Muscle layer of colon (tissue), 2 donors: ENCODE results near the gene TNRC6B.
"Not testable (repeated sequence)": the region's sequence is repeated elsewhere in the genome, so short reads cannot be mapped to it uniquely, and the experiment has no call there.

Experiments used
- H3K27ac ChIP-seq: one replicate; pipeline ENCODE4 v1.7.0; 2013; ENCODE audit warnings: low read depth, mild to moderate bottlenecking, low read length, moderate library complexity
- H3K27me3 ChIP-seq, 2 donors: one replicate each; pipeline ENCODE4 v1.7.0; 2013; ENCODE audit warnings: low read length in 2 of 2, mild to moderate bottlenecking in 2 of 2; ENCODE audit not compliant: insufficient read depth in 2 of 2, control insufficient read depth in 1 of 2
- H3K36me3 ChIP-seq: one replicate; pipeline ENCODE4 v1.7.0; 2013; ENCODE audit warnings: mild to moderate bottlenecking, low read length; ENCODE audit not compliant: insufficient read depth
- H3K4me1 ChIP-seq: one replicate; pipeline ENCODE4 v1.7.0; 2013; ENCODE audit warnings: mild to moderate bottlenecking, low read length; ENCODE audit not compliant: insufficient read depth
- H3K4me3 ChIP-seq, 2 donors: one replicate each; pipeline ENCODE4 v1.7.0; 2013; ENCODE audit warnings: low read length in 2 of 2, low read depth in 1 of 2, mild to moderate bottlenecking in 1 of 2, moderate library complexity in 1 of 2
- H3K9ac ChIP-seq: one replicate; pipeline ENCODE4 v1.7.0; 2013; ENCODE audit warnings: low read length
- H3K9me3 ChIP-seq: one replicate; pipeline ENCODE4 v1.7.0; 2013; ENCODE audit warnings: mild to moderate bottlenecking, low read length
- donor health status: abdominal sarcoma.
- donor health status: Adenocarcinoma of cecum.

Gene TNRC6B

GRCh38 chr22:40378448-40378847, 200.7 kb downstream of the TNRC6B start:
- H3K27me3 ChIP-seq, H3K4me1 ChIP-seq, H3K36me3 ChIP-seq, H3K9ac ChIP-seq, H3K4me3 ChIP-seq, H3K9me3 ChIP-seq, H3K27ac ChIP-seq: not testable (repeated sequence)

DNA sequence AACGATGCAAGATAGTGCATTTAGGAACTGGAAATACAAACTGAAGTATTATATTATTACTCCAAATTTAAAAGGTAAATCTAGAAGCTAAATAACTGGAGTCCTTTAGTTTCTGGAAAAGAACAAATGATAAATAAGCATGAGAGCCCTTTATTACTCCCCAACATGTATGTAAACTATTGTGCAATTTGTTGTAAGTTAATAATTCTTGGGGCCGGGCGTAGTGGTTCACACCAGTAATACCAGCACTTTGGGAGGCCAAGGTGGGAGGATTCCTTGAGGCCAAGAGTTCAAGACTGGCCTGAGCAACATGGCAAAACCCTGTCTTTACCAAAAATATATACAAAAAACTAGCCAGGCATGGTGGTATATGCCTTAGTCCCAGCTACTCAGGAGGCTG, 203.7 kb downstream of the TNRC6B start:
- no peaks in the 10 kb centered on the region for H3K27me3 ChIP-seq
- H3K9me3 ChIP-seq: no peaks in the 10 kb centered on the region
- no peaks in the 10 kb centered on the region for H3K36me3 ChIP-seq
- H3K9ac ChIP-seq: no peak overlapping the region
- H3K27ac ChIP-seq: no peak overlapping the region
- no peak overlapping the region for H3K4me3 ChIP-seq
- no peaks in the 10 kb centered on the region for H3K4me1 ChIP-seq

GRCh38 chr22:40383905-40384304, 206.2 kb downstream of the TNRC6B start:
- Histone ChIP-seq H3K27me3 (no peaks in the 10 kb centered on the region), H3K27ac (no peak overlapping the region), H3K9ac (no peak overlapping the region), H3K36me3 (no peaks in the 10 kb centered on the region), H3K4me1 (no peaks in the 10 kb centered on the region), H3K9me3 (no peaks in the 10 kb centered on the region), H3K4me3 (no peak overlapping the region)

DNA sequence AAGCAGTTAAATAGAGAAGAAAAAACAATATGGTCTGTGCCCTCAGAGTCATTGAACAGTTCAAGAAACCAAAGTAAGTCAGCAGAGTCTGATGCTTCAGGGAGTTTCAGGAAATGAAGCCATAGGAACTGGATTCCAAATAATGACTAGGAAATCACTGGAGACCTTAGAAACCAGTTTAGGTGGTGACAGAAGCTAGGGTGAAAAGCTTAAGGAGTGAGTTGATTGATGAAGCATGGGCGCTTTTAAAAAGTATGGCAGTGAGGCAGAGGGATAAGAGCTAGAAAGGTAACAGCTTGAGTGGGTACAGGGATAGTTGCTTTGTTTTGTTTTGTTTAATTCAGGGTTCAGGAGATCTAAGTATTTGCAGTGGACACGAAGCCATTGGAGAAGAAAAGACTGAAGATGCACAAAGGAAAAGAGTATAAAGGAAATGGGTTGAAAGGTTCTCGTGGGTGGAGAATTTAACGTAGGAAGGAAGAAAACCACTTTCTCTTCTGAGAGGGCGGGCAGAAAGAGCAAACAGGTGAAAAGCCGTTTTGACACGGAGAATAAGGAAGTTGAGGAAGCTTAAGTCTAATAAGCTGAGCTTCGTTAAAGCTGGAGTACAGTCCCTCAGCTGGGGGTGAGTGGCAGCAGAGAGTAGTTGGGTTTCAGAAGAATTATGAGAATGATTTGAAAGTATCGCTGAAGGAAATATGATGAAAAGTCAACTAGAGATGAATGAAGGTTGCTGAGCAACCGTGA, 207.5 kb downstream of the TNRC6B start:
- Histone ChIP-seq H3K27ac (no peak overlapping the region), H3K9ac (no peak overlapping the region), H3K9me3 (no peaks in the 10 kb centered on the region), H3K4me3 (no peak overlapping the region), H3K36me3 (no peaks in the 10 kb centered on the region), H3K4me1 (no peaks in the 10 kb centered on the region), H3K27me3 (no peaks in the 10 kb centered on the region)
